Measurements from ENCODE around the gene OR2V2. TPM values are rescaled to one million over a fixed set of nuclear protein-coding genes. Genes with fewer than 3 reads are reported as not detected.

Gene OR2V2, protein sequence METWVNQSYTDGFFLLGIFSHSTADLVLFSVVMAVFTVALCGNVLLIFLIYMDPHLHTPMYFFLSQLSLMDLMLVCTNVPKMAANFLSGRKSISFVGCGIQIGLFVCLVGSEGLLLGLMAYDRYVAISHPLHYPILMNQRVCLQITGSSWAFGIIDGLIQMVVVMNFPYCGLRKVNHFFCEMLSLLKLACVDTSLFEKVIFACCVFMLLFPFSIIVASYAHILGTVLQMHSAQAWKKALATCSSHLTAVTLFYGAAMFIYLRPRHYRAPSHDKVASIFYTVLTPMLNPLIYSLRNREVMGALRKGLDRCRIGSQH
- total RNA-seq (2022; extraction: Qiagen RNA extraction; ENCODE audit: low read depth), result not detected in 5 replicates

DNA sequence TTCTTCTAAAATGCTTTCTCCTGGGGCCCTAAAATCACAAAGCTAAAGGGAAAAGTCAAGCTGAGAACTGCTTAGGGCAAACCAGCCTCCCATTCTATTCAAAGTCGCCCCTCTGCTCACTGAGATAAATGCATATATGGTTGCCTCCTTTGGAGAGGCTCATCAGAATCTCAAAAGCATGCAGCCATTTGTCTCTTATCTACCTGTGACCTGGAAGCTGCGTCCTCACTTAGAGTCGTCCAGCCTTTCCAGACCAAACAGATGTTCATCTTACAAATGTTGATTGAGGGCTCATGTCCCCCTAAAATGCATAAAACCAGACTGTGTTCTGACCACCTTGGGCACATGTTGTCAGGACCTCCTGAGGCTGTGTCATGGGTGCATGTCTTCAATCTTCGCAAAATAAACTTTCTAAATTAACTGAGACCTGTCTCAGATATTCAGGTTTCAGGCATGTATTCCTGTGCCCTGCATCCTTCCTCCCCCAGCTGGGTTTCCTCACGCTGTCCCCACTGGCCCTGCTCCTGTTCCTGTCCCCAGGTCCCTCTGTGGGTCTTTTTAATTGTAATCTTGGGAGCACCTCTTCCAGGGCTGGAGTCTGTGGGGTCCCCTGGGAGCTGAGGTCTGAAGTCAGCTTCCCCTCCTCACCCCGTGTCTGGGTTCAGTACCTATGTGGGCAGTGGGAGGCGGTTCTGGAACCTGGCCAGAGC, at the start of gene OR2V2:
TSS of gene OR2V2 (plus strand) at position 660 of the 710 bp plus-strand sequence. CDS start 7,357 bp downstream, outside the sequence.

DNA sequence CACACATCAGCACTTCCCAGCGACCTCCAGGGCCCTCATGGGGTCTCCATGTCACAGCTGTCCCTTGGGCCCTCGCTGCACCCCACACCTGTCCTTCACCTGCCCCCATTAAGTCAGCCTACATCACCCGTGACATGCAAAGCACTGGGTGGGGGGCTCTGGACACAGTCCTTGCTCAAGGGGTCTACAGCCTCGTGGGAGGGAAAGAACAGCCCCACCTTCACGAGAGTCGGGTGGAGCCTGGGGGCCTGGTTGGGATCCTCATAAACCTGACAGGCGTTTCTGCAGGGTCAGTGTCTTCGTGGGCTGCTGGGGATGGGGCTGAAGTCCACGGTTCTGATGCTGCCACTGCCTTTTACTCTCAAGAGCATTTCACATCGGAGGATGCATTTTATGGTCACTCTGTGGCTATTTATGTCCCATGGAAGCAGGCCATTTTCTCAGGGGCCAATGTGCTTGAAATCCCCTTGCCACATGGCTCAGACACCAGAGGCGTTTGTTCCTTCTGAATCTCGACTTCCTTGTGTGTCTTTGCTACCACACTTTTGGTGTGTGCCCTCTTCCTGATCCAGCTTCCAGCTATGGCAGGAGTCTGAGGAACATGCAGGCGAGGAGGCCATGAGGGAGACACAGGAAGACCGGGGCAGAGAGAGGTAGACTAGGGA, 16.4 kb upstream of the OR2V2 start, which contains the start of gene OR2V1:
TSS of gene OR2V1 (minus strand) at position 338 of the 665 bp plus-strand sequence. CDS start 5,865 bp downstream, outside the sequence.

DNA sequence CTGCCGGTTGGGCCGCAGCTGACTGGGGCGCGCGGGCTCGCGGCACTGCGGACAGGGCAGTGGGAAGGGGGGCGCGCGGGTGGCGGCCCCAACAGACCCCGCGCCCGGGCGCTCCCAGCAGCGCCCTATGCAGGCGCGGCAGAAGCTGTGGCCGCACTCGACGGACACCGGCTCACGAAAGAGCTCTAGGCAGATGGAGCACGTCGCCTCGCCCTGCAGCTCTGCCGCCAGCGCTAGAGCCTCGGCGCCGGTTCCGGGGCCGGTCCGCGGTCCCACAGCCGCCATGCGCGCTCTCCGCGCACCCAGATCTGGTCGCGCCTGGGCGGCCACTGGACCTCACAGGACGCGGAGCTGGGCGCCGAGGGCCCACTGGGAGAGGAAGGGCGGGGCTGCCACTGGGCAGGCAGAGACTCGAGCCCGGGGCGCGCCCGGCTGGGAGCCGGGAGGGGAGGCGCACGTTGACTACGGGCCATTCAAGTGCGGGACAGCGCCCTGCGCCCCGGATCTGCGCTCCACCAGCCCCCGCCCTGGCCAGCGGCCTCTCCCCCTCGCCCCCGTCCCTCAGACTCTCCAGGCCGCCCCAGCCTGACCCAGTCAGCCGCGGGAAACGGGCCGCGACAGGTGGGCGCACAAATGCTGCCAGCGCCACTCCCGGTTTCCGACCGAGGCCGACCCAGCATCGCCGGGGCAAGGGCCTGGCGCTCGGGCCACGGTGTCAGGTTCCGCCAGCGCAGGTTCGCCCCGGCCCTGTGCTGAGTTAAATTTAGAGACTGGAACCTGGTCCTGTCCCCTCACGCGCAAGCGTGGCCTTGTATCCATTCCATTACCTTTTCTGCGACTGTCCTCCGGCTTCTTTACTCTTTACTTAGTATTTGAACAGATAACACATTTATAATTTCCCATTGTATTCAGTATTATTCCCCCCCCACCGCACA, 57.7 kb downstream of the OR2V2 start, which contains the start of gene TRIM7:
TSS of gene TRIM7 (minus strand) at position 371 of the 935 bp plus-strand sequence. CDS start at position 285, 86 bp downstream.

Other genes starting within 250 kb of the OR2V2 start
- not detected in 5 replicates for gene BTNL8, start 248.4 kb upstream of the OR2V2 start, total RNA-seq (2022; extraction: Qiagen RNA extraction; ENCODE audit: low read depth)
- not detected in 5 replicates for gene BTNL3, start 158.7 kb upstream of the OR2V2 start, total RNA-seq (2022; extraction: Qiagen RNA extraction; ENCODE audit: low read depth)
- gene BTNL9, start 107.3 kb upstream of the OR2V2 start, total RNA-seq (2022; extraction: Qiagen RNA extraction; ENCODE audit: low read depth), result 0.19 to 1.0 TPM (median 0.72 TPM) in 5 replicates
- gene OR2V1, start 16.4 kb upstream of the OR2V2 start, total RNA-seq (2022; extraction: Qiagen RNA extraction; ENCODE audit: low read depth), result not detected in 5 replicates
- 27.8 to 44.8 TPM (median 42.6 TPM) in 5 replicates for gene TRIM7, start 57.6 kb downstream of the OR2V2 start, total RNA-seq (2022; extraction: Qiagen RNA extraction; ENCODE audit: low read depth)
- 21.5 to 29.5 TPM (median 28.7 TPM) in 5 replicates for gene TRIM41, start 75.7 kb downstream of the OR2V2 start, total RNA-seq (2022; extraction: Qiagen RNA extraction; ENCODE audit: low read depth)
- 3,139 to 3,838 TPM (median 3,319 TPM) in 5 replicates for gene RACK1, start 96.3 kb downstream of the OR2V2 start, total RNA-seq (2022; extraction: Qiagen RNA extraction; ENCODE audit: low read depth)
- 4.0 to 6.8 TPM (median 6.0 TPM) in 5 replicates for gene TRIM52, start 113.6 kb downstream of the OR2V2 start, total RNA-seq (2022; extraction: Qiagen RNA extraction; ENCODE audit: low read depth)
- not detected in 5 replicates for gene OR4F3, start 219.7 kb downstream of the OR2V2 start, total RNA-seq (2022; extraction: Qiagen RNA extraction; ENCODE audit: low read depth)